NCI-H1092 treated with DMSO at 0.1 percent for 48 hours (cell line): ENCODE results near the gene PRPF39.
"Not testable (repeated sequence)": the region's sequence is repeated elsewhere in the genome, so short reads cannot be mapped to it uniquely, and the experiment has no call there.

Source experiments
- DNase-seq: peaks from one replicate; lab custom pipeline; 2025; lab: John Stamatoyannopoulos, UW

Gene PRPF39

GRCh38 chr14:45136399-45136798 lies 52.5 kb downstream of the PRPF39 start:
- DNase-seq: no peak

GRCh38 chr14:45140661-45141187 lies 56.8 kb downstream of the PRPF39 start:
- no peak for DNase-seq

- DNase-seq: not testable (repeated sequence)
Observed at GRCh38 chr14:45142083-45142482, 58.2 kb downstream of the PRPF39 start.

- no peak for DNase-seq
Observed at GRCh38 chr14:45144658-45145057, 60.7 kb downstream of the PRPF39 start.

GRCh38 chr14:45145214-45145613 lies 61.3 kb downstream of the PRPF39 start:
- no peak for DNase-seq

- no peak for DNase-seq
Observed at GRCh38 chr14:45149602-45150001, 65.7 kb downstream of the PRPF39 start.

GRCh38 chr14:45150386-45150890 lies 66.5 kb downstream of the PRPF39 start:
- DNase-seq: no peak

GRCh38 chr14:45156067-45156466 lies 72.2 kb downstream of the PRPF39 start:
- no peak for DNase-seq
